ENCODE measurements around the gene PITX3.

The PITX3 gene

GRCh38 chr10:102241444-102242117 is at the start of gene PITX3:
Gene PITX3 (minus strand): TSS chr10:102241512. CDS start chr10:102232080, 9,432 bp downstream.
- DNase-seq (ENCODE audit: low read depth), result peak; percentile 93
- TF ChIP-seq, protein P1, sequence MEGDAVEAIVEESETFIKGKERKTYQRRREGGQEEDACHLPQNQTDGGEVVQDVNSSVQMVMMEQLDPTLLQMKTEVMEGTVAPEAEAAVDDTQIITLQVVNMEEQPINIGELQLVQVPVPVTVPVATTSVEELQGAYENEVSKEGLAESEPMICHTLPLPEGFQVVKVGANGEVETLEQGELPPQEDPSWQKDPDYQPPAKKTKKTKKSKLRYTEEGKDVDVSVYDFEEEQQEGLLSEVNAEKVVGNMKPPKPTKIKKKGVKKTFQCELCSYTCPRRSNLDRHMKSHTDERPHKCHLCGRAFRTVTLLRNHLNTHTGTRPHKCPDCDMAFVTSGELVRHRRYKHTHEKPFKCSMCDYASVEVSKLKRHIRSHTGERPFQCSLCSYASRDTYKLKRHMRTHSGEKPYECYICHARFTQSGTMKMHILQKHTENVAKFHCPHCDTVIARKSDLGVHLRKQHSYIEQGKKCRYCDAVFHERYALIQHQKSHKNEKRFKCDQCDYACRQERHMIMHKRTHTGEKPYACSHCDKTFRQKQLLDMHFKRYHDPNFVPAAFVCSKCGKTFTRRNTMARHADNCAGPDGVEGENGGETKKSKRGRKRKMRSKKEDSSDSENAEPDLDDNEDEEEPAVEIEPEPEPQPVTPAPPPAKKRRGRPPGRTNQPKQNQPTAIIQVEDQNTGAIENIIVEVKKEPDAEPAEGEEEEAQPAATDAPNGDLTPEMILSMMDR (IDR thresholded peaks at IDR 0.05; ENCODE audit: low read length, missing control alignments), result no peak

GRCh38 chr10:102289840-102290239 is 48.5 kb upstream of the PITX3 start:
- TF ChIP-seq, protein P1 (IDR thresholded peaks at IDR 0.05; ENCODE audit: low read length, missing control alignments), result no peak
- H3K4me3 ChIP-seq (replicated peaks; ENCODE audit: low read depth, low read length), result no peak overlapping the region
- DNase-seq (ENCODE audit: low read depth), result no peak

More at GRCh38 chr10:102241444-102242117, at the start of gene PITX3:
- H3K4me3 ChIP-seq (replicated peaks; ENCODE audit: low read depth, low read length), result peak within 1 kb of the TSS; percentile 67

GRCh38 chr10:102289356-102289755 is 48.0 kb upstream of the PITX3 start:
- H3K4me3 ChIP-seq (replicated peaks; ENCODE audit: low read depth, low read length), result no peak overlapping the region
- no peak for DNase-seq (ENCODE audit: low read depth)
- TF ChIP-seq, protein P1 (IDR thresholded peaks at IDR 0.05; ENCODE audit: low read length, missing control alignments), result no peak

GRCh38 chr10:102287991-102288390 is 46.7 kb upstream of the PITX3 start:
- TF ChIP-seq, protein P1 (IDR thresholded peaks at IDR 0.05; ENCODE audit: low read length, missing control alignments), result no peak
- no peak for DNase-seq (ENCODE audit: low read depth)
- H3K4me3 ChIP-seq (replicated peaks; ENCODE audit: low read depth, low read length), result no peak overlapping the region

- no peak overlapping the region for H3K4me3 ChIP-seq (replicated peaks; ENCODE audit: low read depth, low read length)
- TF ChIP-seq, protein P1 (IDR thresholded peaks at IDR 0.05; ENCODE audit: low read length, missing control alignments), result no peak
- no peak for DNase-seq (ENCODE audit: low read depth)
Measured at GRCh38 chr10:102287538-102287937, 46.2 kb upstream of the PITX3 start.

DNA sequence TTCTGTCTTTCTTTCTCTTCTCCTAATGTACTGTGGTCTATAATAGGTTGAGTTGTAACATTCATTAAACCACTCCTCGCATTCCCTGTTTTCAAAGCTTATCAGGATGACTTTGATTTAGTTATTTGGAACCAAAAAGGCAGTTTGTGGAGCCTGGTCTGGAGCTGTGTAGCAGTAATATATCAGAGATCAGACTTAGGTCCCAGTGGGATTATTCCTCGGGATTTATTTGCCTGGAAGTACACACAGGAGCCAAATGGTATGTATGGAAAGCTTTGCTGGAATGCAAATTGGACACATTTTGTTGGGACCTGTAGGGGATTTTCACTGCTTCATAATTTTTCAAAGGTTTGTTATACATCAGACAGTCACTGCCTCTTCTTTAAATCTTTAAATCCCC is 44.9 kb upstream of the PITX3 start:
- no peak for DNase-seq (ENCODE audit: low read depth)
- no peak overlapping the region for H3K4me3 ChIP-seq (replicated peaks; ENCODE audit: low read depth, low read length)
- TF ChIP-seq, protein P1 (IDR thresholded peaks at IDR 0.05; ENCODE audit: low read length, missing control alignments), result no peak

DNA sequence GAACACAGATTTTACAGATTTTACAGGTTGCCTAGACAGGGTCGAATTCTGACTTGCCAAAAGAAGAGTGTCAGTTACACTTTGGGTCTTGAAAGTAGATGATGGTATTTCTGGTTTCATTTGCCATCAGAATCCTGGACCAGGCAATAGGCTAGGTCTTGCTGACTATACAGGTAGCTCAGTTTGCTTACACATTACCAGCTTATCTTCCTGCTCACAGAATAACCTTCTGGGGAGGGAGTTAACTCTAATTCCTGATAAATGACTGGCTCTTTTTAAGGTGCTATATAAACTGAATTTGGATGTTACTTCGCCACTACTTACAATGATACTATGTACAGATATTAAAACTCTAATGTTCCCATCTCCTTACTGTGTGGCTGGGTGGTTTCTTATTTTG is 43.8 kb upstream of the PITX3 start:
- TF ChIP-seq, protein P1 (IDR thresholded peaks at IDR 0.05; ENCODE audit: low read length, missing control alignments), result no peak
- no peak overlapping the region for H3K4me3 ChIP-seq (replicated peaks; ENCODE audit: low read depth, low read length)
- DNase-seq (ENCODE audit: low read depth), result no peak
